K562 (cell line): Measurements from ENCODE around the gene ANKRD16. TPM values are rescaled to one million over a fixed set of nuclear protein-coding genes. Genes with fewer than 3 reads are reported as not detected.

Source experiments
- ATAC-seq: fragments of 200-7000 bp; cut with Tn5 transposase; 3 replicates; pipeline ENCODE4 v1.9.1; 2020; ENCODE audit warnings: moderate library complexity
- BruUV-seq: library from RNA; stranded (reverse); fragments of 400-500 nt; replicated peaks from 2 replicates; lab custom pipeline; 2021; lab: Mats Ljungman, UMichigan
- CTCF ChIA-PET: fragments of 300-600 bp; formaldehyde crosslinking; extraction: SDS; loops from one replicate; lab custom pipeline; 2021; ENCODE audit warnings: low intra/inter-chr PET ratio; lab: Yijun Ruan, JAX
- POLR2A ChIA-PET: fragments of 300-600, 350-650 bp; sonication (Branson Sonifier 250); formaldehyde crosslinking; extraction: SDS; loops from one replicate; lab custom pipeline; 2021; ENCODE audit warnings: antibody characterized with exemption, inconsistent platforms; lab: Yijun Ruan, JAX
- DNase-seq, 4 experiments: peaks; one replicate each; pipeline versions ENCODE4 v3.0.0 to v3.0.0-alpha.2; 2011 to 2018; ENCODE audit warnings: low spot score in 3 of 4, mixed read lengths in 3 of 4; ENCODE audit errors: extremely low read depth in 1 of 4
- FAIRE-seq: peaks from 2 replicates; lab custom pipeline; 2011; peaks lifted over from hg19 to GRCh38; lab: Jason Lieb, UNC
- H2AFZ ChIP-seq: 2 replicates; pipeline ENCODE4 v1.6.0; 2011; ENCODE audit warnings: low read depth, low read length, control low read depth, inconsistent platforms
- H3K27ac ChIP-seq: fragments of 200-600 bp; 3 replicates; pipeline ENCODE4 v1.8.0; 2011; ENCODE audit warnings: low read depth, mild to moderate bottlenecking, control low read depth, inconsistent platforms, low read length, moderate library complexity, mixed read lengths; ENCODE audit errors: extremely low read depth
- H3K27me3 ChIP-seq, 2 experiments: fragments of 300-600 bp in 1 of 2; 2 replicates in 1 of 2; 3 replicates in 1 of 2; pipeline versions ENCODE4 v1.6.0 to v1.8.0; 2011; ENCODE audit warnings: inconsistent platforms in 2 of 2, low read length in 2 of 2, mild to moderate bottlenecking in 1 of 2, mixed read lengths in 1 of 2, moderate library complexity in 1 of 2; ENCODE audit not compliant: control insufficient read depth in 2 of 2, insufficient read depth in 2 of 2
- H3K36me3 ChIP-seq: fragments of 300-600 bp; 3 replicates; pipeline ENCODE4 v1.8.0; 2011; ENCODE audit warnings: mild to moderate bottlenecking, low read length, inconsistent platforms; ENCODE audit not compliant: control insufficient read depth, insufficient read depth
- H3K4me1 ChIP-seq, 2 experiments: fragments of 200-600 bp in 1 of 2; replicated peaks in 1 of 2; 2 replicates in 1 of 2; 3 replicates in 1 of 2; pipeline versions ENCODE4 v1.5.1 to v1.8.0; 2011; ENCODE audit warnings: inconsistent platforms in 2 of 2, low read length in 2 of 2, mild to moderate bottlenecking in 1 of 2, mixed read lengths in 1 of 2, moderate library complexity in 1 of 2; ENCODE audit not compliant: control insufficient read depth in 2 of 2, insufficient read depth in 2 of 2
- H3K4me2 ChIP-seq: 2 replicates; pipeline ENCODE4 v1.6.1; 2011; ENCODE audit warnings: low read length, control low read depth, inconsistent platforms, mixed read lengths; ENCODE audit not compliant: insufficient read depth
- H3K4me3 ChIP-seq: fragments of 200-600 bp; sonication (generic), shearing (Covaris generic); 2 replicates; pipeline ENCODE4 v1.5.1; 2016; ENCODE audit warnings: control low read depth, inconsistent platforms
- H3K79me2 ChIP-seq: fragments of 200-600 bp; 3 replicates; pipeline ENCODE4 v1.8.0; 2011; ENCODE audit warnings: low read length, inconsistent platforms; ENCODE audit not compliant: control insufficient read depth, insufficient read depth
- H3K9ac ChIP-seq, 2 experiments: 2 replicates each; pipeline versions ENCODE4 v1.6.0 to v1.6.1; 2011; ENCODE audit warnings: low read depth in 2 of 2, low read length in 2 of 2, control low read depth in 1 of 2, inconsistent platforms in 1 of 2, mild to moderate bottlenecking in 1 of 2, mixed read lengths in 1 of 2; ENCODE audit not compliant: insufficient read depth in 1 of 2
- H3K9me1 ChIP-seq: one replicate; pipeline ENCODE4 v1.6.0; 2011; ENCODE audit warnings: inconsistent platforms, mild to moderate bottlenecking, low read length, moderate library complexity; ENCODE audit not compliant: control insufficient read depth, insufficient read depth
- H3K9me3 ChIP-seq: replicated peaks from 2 replicates; pipeline ENCODE4 v1.5.1; 2011; ENCODE audit warnings: low read depth, low read length, inconsistent platforms; ENCODE audit not compliant: control insufficient read depth, insufficient read depth
- H4K20me1 ChIP-seq: replicated peaks from 2 replicates; pipeline ENCODE4 v1.6.1; 2011; ENCODE audit warnings: low read length, inconsistent platforms, mixed read lengths; ENCODE audit not compliant: control insufficient read depth, insufficient read depth
- ARID3A ChIP-seq: IDR thresholded peaks from 2 replicates; pipeline ENCODE4 v1.6.1; 2012; ENCODE audit warnings: low read depth, low read length, improper control_type of control experiment, borderline replicate concordance
- CSDE1 ChIP-seq, 2 experiments: fragments of 450-650 bp; IDR thresholded peaks; 2 replicates each; pipeline ENCODE4 v1.6.1; 2016; ENCODE audit warnings: mild to moderate bottlenecking in 1 of 2
- ETS2 ChIP-seq: IDR thresholded peaks from 2 replicates; pipeline ENCODE4 v1.6.1; 2016; ENCODE audit warnings: borderline replicate concordance, missing genetic modification characterization, mild to moderate bottlenecking, moderate library complexity, missing compliant biosample characterization; ENCODE audit not compliant: poor library complexity, severe bottlenecking
- MEIS2 ChIP-seq: fragments of 450-650 bp; IDR thresholded peaks from 2 replicates; pipeline ENCODE4 v1.6.1; 2014; ENCODE audit warnings: mild to moderate bottlenecking; ENCODE audit not compliant: partially characterized antibody
- TAF9B ChIP-seq: fragments of 450-650 bp; IDR thresholded peaks from 2 replicates; pipeline ENCODE4 v1.6.1; 2018; ENCODE audit warnings: mild to moderate bottlenecking; ENCODE audit not compliant: partially characterized antibody
- TCF7 ChIP-seq: sonication (generic); IDR thresholded peaks from 2 replicates; pipeline ENCODE4 v1.6.1; 2016; ENCODE audit warnings: antibody characterized with exemption, borderline replicate concordance
- TFAM ChIP-seq: fragments of 250-450 bp; sonication (Bioruptor Pico); conservative IDR thresholded peaks from 2 replicates; pipeline ENCODE4 v1.5.0; 2021; ENCODE audit warnings: mild to moderate bottlenecking, moderate library complexity
- WHSC1 ChIP-seq: IDR thresholded peaks from one replicate; pipeline ENCODE4 v1.6.1; 2012; ENCODE audit warnings: low read length, control low read depth, inconsistent platforms
- XRCC3 ChIP-seq: fragments of 450-650 bp; IDR thresholded peaks from 2 replicates; pipeline ENCODE4 v1.6.1; 2017; ENCODE audit warnings: mild to moderate bottlenecking, moderate library complexity
- YY1 ChIP-seq, 3 experiments: IDR thresholded peaks; 2 replicates each; pipeline ENCODE4 v1.6.1; 2011; ENCODE audit warnings: low read length in 2 of 3, mild to moderate bottlenecking in 2 of 3, moderate library complexity in 2 of 3, borderline replicate concordance in 1 of 3, control low read depth in 1 of 3, low read depth in 1 of 3; ENCODE audit not compliant: insufficient read depth in 3 of 3, insufficient replicate concordance in 2 of 3, control insufficient read depth in 1 of 3, insufficient read length in 1 of 3; ENCODE audit errors: extremely low read depth in 1 of 3
- ZFX ChIP-seq: sonication (generic); formaldehyde crosslinking; IDR thresholded peaks from 2 replicates; pipeline ENCODE4 v1.8.0; 2022; ENCODE audit warnings: mild to moderate bottlenecking, missing genetic modification reagents, moderate library complexity
- ZNF124 ChIP-seq: sonication (generic); formaldehyde crosslinking; IDR thresholded peaks from 2 replicates; pipeline ENCODE4 v1.8.1; 2022; ENCODE audit warnings: missing genetic modification reagents
- ZNF212 ChIP-seq: fragments of 450-650 bp; formaldehyde crosslinking; IDR thresholded peaks from 2 replicates; pipeline ENCODE4 v1.4.0; 2020; ENCODE audit warnings: mild to moderate bottlenecking
- ZNF277 ChIP-seq: fragments of 250-450 bp; sonication (Bioruptor Pico); IDR thresholded peaks from 2 replicates; pipeline ENCODE4 v1.8.0; 2022; ENCODE audit warnings: inconsistent platforms, mild to moderate bottlenecking, moderate library complexity, borderline replicate concordance
- ZNF584 ChIP-seq: fragments of 200-800 bp; sonication (Bioruptor generic); IDR thresholded peaks from 2 replicates; pipeline ENCODE4 v1.6.1; 2016; ENCODE audit warnings: low read depth, mild to moderate bottlenecking, missing genetic modification characterization, missing compliant biosample characterization
- ZNF699 ChIP-seq: fragments of 250-450 bp; sonication (Bioruptor Pico); IDR thresholded peaks from 2 replicates; pipeline ENCODE4 v1.8.0; 2021; ENCODE audit warnings: mild to moderate bottlenecking, moderate library complexity; ENCODE audit not compliant: insufficient replicate concordance
- WGBS: fragments of 100-300 bp; shearing (Covaris generic); methylation state at CpG from one replicate; pipeline ENCODE4 v1.1.6; 2016; ENCODE audit warnings: low coverage, mixed read lengths; ENCODE audit not compliant: insufficient coverage; ENCODE audit errors: missing lambda C conversion rate; 5-methylcytosine and 5-hydroxymethylcytosine counted together
- in situ Hi-C: fragments of 300-500 bp; cut with MboI; formaldehyde crosslinking; loops from 4 replicates; pipeline ENCODE4 v1.15.0; 2018; ENCODE audit warnings: inconsistent platforms, mixed read lengths
- intact Hi-C: fragments of 100-400 bp; cut with micrococcal nuclease; formaldehyde crosslinking; loops from 2 replicates; pipeline ENCODE4 v1.14.2; 2022
- polyA plus RNA-seq, 8 experiments: library from polyadenylated mRNA; depleted of rRNA in 4 of 8; stranded (reverse) in 5 of 8; unstranded in 3 of 8; fragments of >200 nt; fragmentation: Nextera tagmentation in 2 of 8; fragmentation: Illumina TruSeq in 1 of 8; extraction: Ambion mirVana in 2 of 8; extraction: Trizol in 1 of 8; gene quantifications; 2 replicates each; pipeline versions ENCODE4 v1.2.1 to v1.2.3, GENCODE V29; 2011 to 2014; ENCODE audit warnings: inconsistent platforms in 1 of 8, missing spikeins in 1 of 8
- total RNA-seq, 7 experiments: library from RNA; depleted of rRNA in 6 of 7; stranded (reverse); fragments of >200 nt in 6 of 7; fragmentation: Illumina TruSeq in 2 of 7; extraction: Trizol in 2 of 7; gene quantifications; 2 replicates each; pipeline versions ENCODE4 v1.2.1 to v1.2.3, GENCODE V29; 2011 to 2021; ENCODE audit warnings: low replicate concordance in 1 of 7

Gene ANKRD16
- total and polyA plus RNA-seq, 9 of the 15 experiments (the other 6 are each of a cell fraction or from before 2014, with no cell fraction given) = 1.5 to 16.0 (median 9.5) TPM

GRCh38 chr10:5887641-5888040 is 2.1 kb downstream of the ANKRD16 start:
- intact Hi-C loops = no loop called here
- TF ChIP-seq TAF9B (no peak), ZNF584 (CRISPR knock-in tag) (no peak), ETS2 (no peak), ZNF212 (CRISPR knock-in tag) (no peak), XRCC3 (no peak), ZNF277 (no peak), ZNF124 (CRISPR knock-in tag) (no peak), ZNF699 (CRISPR knock-in tag) (no peak), WHSC1 (no peak), TCF7 (no peak), MEIS2 (no peak), CSDE1 (IDR thresholded peaks at IDR 0.05) (no peak), TFAM (CRISPR knock-in tag) (no peak), YY1 (IDR thresholded peaks at IDR 0.05; ENCODE audit: borderline replicate concordance in 1 of 3, control insufficient read depth in 1 of 3, extremely low read depth in 1 of 3, insufficient read depth in 3 of 3, insufficient read length in 1 of 3, insufficient replicate concordance in 2 of 3, low read depth in 1 of 3, low read length in 2 of 3) (no peak), ZFX (no peak), ARID3A (no peak)

More at GRCh38 chr10:5887641-5888040, 2.1 kb downstream of the ANKRD16 start:
- Histone ChIP-seq H2AFZ (no peak overlapping the region), H3K9me3 (no peaks in the 10 kb centered on the region), H3K9me1 (peaks cover 1% of the 10 kb centered on the region), H3K4me3 (peak overlapping the region; percentile 84; the same call in 1 of the 2 replicates), H3K27me3 (no peaks in the 10 kb centered on the region), H3K9ac (peak overlapping the region in 1 of 2 experiments; percentile 47; a peak in 1 of 4 replicates), H3K4me1 (peaks cover 25 to 28% of the 10 kb centered on the region in 2 experiments), H3K36me3 (peaks cover 67% of the 10 kb centered on the region), H4K20me1 (no peaks in the 10 kb centered on the region; the same call in 1 of the 2 replicates), H3K79me2 (peaks cover 54% of the 10 kb centered on the region), H3K27ac (no peak overlapping the region; the same call in 2 of the 3 replicates), H3K4me2 (peak overlapping the region; percentile 84; the same call in 1 of the 2 replicates)
- no peak for FAIRE-seq
- in situ Hi-C loops = no loop called here
- POLR2A ChIA-PET = interaction anchor here (0.6 to 4.2 kb wide), 4 partner anchors 74 to 303 kb away, joined by 3 to 14 read pairs (median 4); partner anchors contain the start of gene GDI2
- CTCF ChIA-PET = no interaction called here
- DNase-seq = no peak
- no peak for ATAC-seq
- no TSS peak for BruUV-seq
- 81% methylated on average over 5 of the region's 8 CpGs for WGBS
